Measurements from ENCODE around the gene SLC66A3. TPM values are rescaled to one million over a fixed set of nuclear protein-coding genes. Genes with fewer than 3 reads are reported as not detected.

SLC66A3 gene
- total RNA-seq, 1 experiment from 2014 or later = 13.3 TPM

DNA sequence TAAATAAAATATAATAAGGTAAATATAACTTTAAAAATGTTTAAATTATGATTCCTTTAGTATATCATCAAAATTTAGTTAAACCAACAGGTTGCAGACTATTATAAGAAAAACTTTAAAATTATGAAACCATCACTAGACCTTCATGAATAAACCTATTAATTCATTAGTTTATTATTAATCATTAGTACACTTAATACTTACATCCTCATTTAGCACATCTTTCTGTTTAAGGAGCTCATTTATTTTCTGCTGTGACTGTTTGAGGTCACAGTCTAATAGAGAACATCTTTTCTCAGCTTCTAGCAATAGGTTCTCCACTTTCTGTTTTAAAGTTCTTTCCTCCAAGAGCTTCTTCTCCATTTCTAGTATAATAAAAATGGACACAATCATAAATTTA, 52.8 kb downstream of the SLC66A3 start:
- no peak overlapping the region for H4K8ac ChIP-seq (replicated peaks; ENCODE audit: insufficient read length, low read depth, low read length)
- no peak overlapping the region for H3K27ac ChIP-seq (ENCODE audit: insufficient read length, low read depth, low read length)
- H3K4me2 ChIP-seq (ENCODE audit: insufficient read depth, insufficient read length, low read length) = no peak overlapping the region
- H3K4me1 ChIP-seq (ENCODE audit: insufficient read depth, low read length) = no peaks in the 10 kb centered on the region
- H3K23ac ChIP-seq (ENCODE audit: insufficient read length, low read depth, low read length) = no peak overlapping the region
- H3K23me2 ChIP-seq (ENCODE audit: insufficient read length, low read depth, low read length, poor library complexity, severe bottlenecking) = no peaks in the 10 kb centered on the region
- H3K79me1 ChIP-seq (ENCODE audit: insufficient read depth, low read depth, low read length, poor library complexity, severe bottlenecking) = no peaks in the 10 kb centered on the region
- no peak overlapping the region for H3T11ph ChIP-seq (ENCODE audit: low read length)
- H2AFZ ChIP-seq (ENCODE audit: low read length) = no peak overlapping the region
- H3K27me3 ChIP-seq (ENCODE audit: insufficient read depth, low read length) = no peaks in the 10 kb centered on the region
- H2BK120ac ChIP-seq (ENCODE audit: low read depth, low read length, poor library complexity, severe bottlenecking) = no peak overlapping the region
- Mint-ChIP-seq H3K4me3 (no peak overlapping the region), H3K27ac (no peak overlapping the region), H3K9me3 (no peaks in the 10 kb centered on the region), H3K36me3 (ENCODE audit: insufficient read depth in 1 of 3, low read depth in 3 of 3) (peaks cover 3 to 31% (median 6%) of the 10 kb centered on the region in 3 experiments; a peak in 5 of 7 replicates), H3K27me3 (ENCODE audit: low read depth) (no peaks in the 10 kb centered on the region), H3K4me1 (no peaks in the 10 kb centered on the region)
- no peaks in the 10 kb centered on the region for H3K9me3 ChIP-seq (ENCODE audit: control insufficient read depth, low read depth, low read length)
- no peak overlapping the region for H3K4ac ChIP-seq (ENCODE audit: low read depth, low read length)
- H2BK12ac ChIP-seq (ENCODE audit: insufficient read length, low read depth, low read length) = no peak overlapping the region
- no peak overlapping the region for H4K91ac ChIP-seq (ENCODE audit: insufficient read length, low read depth, low read length)
- H3K79me2 ChIP-seq (ENCODE audit: insufficient read depth, low read length) = no peaks in the 10 kb centered on the region
- no peak for DNase-seq
- TF ChIP-seq, protein P1, sequence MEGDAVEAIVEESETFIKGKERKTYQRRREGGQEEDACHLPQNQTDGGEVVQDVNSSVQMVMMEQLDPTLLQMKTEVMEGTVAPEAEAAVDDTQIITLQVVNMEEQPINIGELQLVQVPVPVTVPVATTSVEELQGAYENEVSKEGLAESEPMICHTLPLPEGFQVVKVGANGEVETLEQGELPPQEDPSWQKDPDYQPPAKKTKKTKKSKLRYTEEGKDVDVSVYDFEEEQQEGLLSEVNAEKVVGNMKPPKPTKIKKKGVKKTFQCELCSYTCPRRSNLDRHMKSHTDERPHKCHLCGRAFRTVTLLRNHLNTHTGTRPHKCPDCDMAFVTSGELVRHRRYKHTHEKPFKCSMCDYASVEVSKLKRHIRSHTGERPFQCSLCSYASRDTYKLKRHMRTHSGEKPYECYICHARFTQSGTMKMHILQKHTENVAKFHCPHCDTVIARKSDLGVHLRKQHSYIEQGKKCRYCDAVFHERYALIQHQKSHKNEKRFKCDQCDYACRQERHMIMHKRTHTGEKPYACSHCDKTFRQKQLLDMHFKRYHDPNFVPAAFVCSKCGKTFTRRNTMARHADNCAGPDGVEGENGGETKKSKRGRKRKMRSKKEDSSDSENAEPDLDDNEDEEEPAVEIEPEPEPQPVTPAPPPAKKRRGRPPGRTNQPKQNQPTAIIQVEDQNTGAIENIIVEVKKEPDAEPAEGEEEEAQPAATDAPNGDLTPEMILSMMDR (conservative IDR thresholded peaks at IDR 0.05) = no peak
- no peak overlapping the region for H3K56ac ChIP-seq (ENCODE audit: insufficient read length, low read depth, low read length)
- H2AK5ac ChIP-seq (ENCODE audit: insufficient read length, low read length) = no peak overlapping the region
- H2BK15ac ChIP-seq (ENCODE audit: low read depth, low read length) = no peak overlapping the region
- H4K5ac ChIP-seq (ENCODE audit: insufficient read length, low read depth, low read length) = no peak overlapping the region
- H3K14ac ChIP-seq (ENCODE audit: insufficient read depth, low read length) = no peak overlapping the region
- no peak overlapping the region for H3K18ac ChIP-seq (ENCODE audit: insufficient read length, low read depth, low read length)
- H2BK5ac ChIP-seq (ENCODE audit: insufficient read length, low read length) = no peak overlapping the region
- no peaks in the 10 kb centered on the region for H4K20me1 ChIP-seq (ENCODE audit: control insufficient read depth, insufficient read depth, insufficient read length)
- no peak overlapping the region for H2BK20ac ChIP-seq (ENCODE audit: low read depth, low read length, poor library complexity, severe bottlenecking)
- H3K9ac ChIP-seq (ENCODE audit: extremely low read depth, insufficient read length, low read length) = no peak overlapping the region
